ENCODE data around the gene TPP2.

TPP2 gene

GRCh38 chr13:102697929-102698648, 101.3 kb downstream of the TPP2 start:
- Histone ChIP-seq H3K9ac (ENCODE audit: low read depth, low read length) (no peak overlapping the region), H3K4me1 (ENCODE audit: control insufficient read depth, insufficient read depth, low read length) (no peaks in the 10 kb centered on the region), H3K27me3 (ENCODE audit: control insufficient read depth, insufficient read depth, low read length) (no peaks in the 10 kb centered on the region), H3K4me3 (ENCODE audit: low read depth, low read length) (no peak overlapping the region), H3K36me3 (ENCODE audit: control insufficient read depth, insufficient read depth, low read length) (no peaks in the 10 kb centered on the region), H3K9me3 (ENCODE audit: control insufficient read depth, insufficient read depth, low read length) (no peaks in the 10 kb centered on the region)

GRCh38 chr13:102698649-102698980, 101.8 kb downstream of the TPP2 start:
- Histone ChIP-seq H3K4me1 (ENCODE audit: control insufficient read depth, insufficient read depth, low read length) (no peaks in the 10 kb centered on the region), H3K4me3 (ENCODE audit: low read depth, low read length) (no peak overlapping the region), H3K27me3 (ENCODE audit: control insufficient read depth, insufficient read depth, low read length) (no peaks in the 10 kb centered on the region), H3K36me3 (ENCODE audit: control insufficient read depth, insufficient read depth, low read length) (no peaks in the 10 kb centered on the region), H3K9me3 (ENCODE audit: control insufficient read depth, insufficient read depth, low read length) (no peaks in the 10 kb centered on the region), H3K9ac (ENCODE audit: low read depth, low read length) (no peak overlapping the region)

- no peak overlapping the region for H3K9ac ChIP-seq (ENCODE audit: low read depth, low read length)
- H3K27me3 ChIP-seq (ENCODE audit: control insufficient read depth, insufficient read depth, low read length): no peaks in the 10 kb centered on the region
- no peak overlapping the region for H3K4me3 ChIP-seq (ENCODE audit: low read depth, low read length)
- H3K36me3 ChIP-seq (ENCODE audit: control insufficient read depth, insufficient read depth, low read length): no peaks in the 10 kb centered on the region
- no peaks in the 10 kb centered on the region for H3K9me3 ChIP-seq (ENCODE audit: control insufficient read depth, insufficient read depth, low read length)
- H3K4me1 ChIP-seq (ENCODE audit: control insufficient read depth, insufficient read depth, low read length): no peaks in the 10 kb centered on the region
These were observed 102.7 kb downstream of the TPP2 start for GRCh38 chr13:102699504-102699903.

- Histone ChIP-seq H3K4me1 (ENCODE audit: control insufficient read depth, insufficient read depth, low read length) (no peaks in the 10 kb centered on the region), H3K27me3 (ENCODE audit: control insufficient read depth, insufficient read depth, low read length) (no peaks in the 10 kb centered on the region), H3K36me3 (ENCODE audit: control insufficient read depth, insufficient read depth, low read length) (no peaks in the 10 kb centered on the region), H3K4me3 (ENCODE audit: low read depth, low read length) (no peak overlapping the region), H3K9me3 (ENCODE audit: control insufficient read depth, insufficient read depth, low read length) (no peaks in the 10 kb centered on the region), H3K9ac (ENCODE audit: low read depth, low read length) (no peak overlapping the region)
These were observed 103.6 kb downstream of the TPP2 start for GRCh38 chr13:102700088-102701031.

GRCh38 chr13:102701331-102701730, 104.5 kb downstream of the TPP2 start:
- Histone ChIP-seq H3K27me3 (ENCODE audit: control insufficient read depth, insufficient read depth, low read length) (no peaks in the 10 kb centered on the region), H3K9me3 (ENCODE audit: control insufficient read depth, insufficient read depth, low read length) (no peaks in the 10 kb centered on the region), H3K9ac (ENCODE audit: low read depth, low read length) (no peak overlapping the region), H3K4me1 (ENCODE audit: control insufficient read depth, insufficient read depth, low read length) (no peaks in the 10 kb centered on the region), H3K36me3 (ENCODE audit: control insufficient read depth, insufficient read depth, low read length) (no peaks in the 10 kb centered on the region), H3K4me3 (ENCODE audit: low read depth, low read length) (no peak overlapping the region)

GRCh38 chr13:102702965-102703725, 106.4 kb downstream of the TPP2 start:
- Histone ChIP-seq H3K4me3 (ENCODE audit: low read depth, low read length) (no peak overlapping the region), H3K9me3 (ENCODE audit: control insufficient read depth, insufficient read depth, low read length) (no peaks in the 10 kb centered on the region), H3K27me3 (ENCODE audit: control insufficient read depth, insufficient read depth, low read length) (no peaks in the 10 kb centered on the region), H3K4me1 (ENCODE audit: control insufficient read depth, insufficient read depth, low read length) (no peaks in the 10 kb centered on the region), H3K36me3 (ENCODE audit: control insufficient read depth, insufficient read depth, low read length) (no peaks in the 10 kb centered on the region), H3K9ac (ENCODE audit: low read depth, low read length) (no peak overlapping the region)

GRCh38 chr13:102703726-102704035, 106.9 kb downstream of the TPP2 start:
- no peaks in the 10 kb centered on the region for H3K9me3 ChIP-seq (ENCODE audit: control insufficient read depth, insufficient read depth, low read length)
- H3K9ac ChIP-seq (ENCODE audit: low read depth, low read length): no peak overlapping the region
- H3K4me1 ChIP-seq (ENCODE audit: control insufficient read depth, insufficient read depth, low read length): no peaks in the 10 kb centered on the region
- H3K36me3 ChIP-seq (ENCODE audit: control insufficient read depth, insufficient read depth, low read length): no peaks in the 10 kb centered on the region
- no peak overlapping the region for H3K4me3 ChIP-seq (ENCODE audit: low read depth, low read length)
- no peaks in the 10 kb centered on the region for H3K27me3 ChIP-seq (ENCODE audit: control insufficient read depth, insufficient read depth, low read length)

GRCh38 chr13:102704238-102705058, 107.7 kb downstream of the TPP2 start:
- Histone ChIP-seq H3K9me3 (ENCODE audit: control insufficient read depth, insufficient read depth, low read length) (no peaks in the 10 kb centered on the region), H3K9ac (ENCODE audit: low read depth, low read length) (no peak overlapping the region), H3K4me1 (ENCODE audit: control insufficient read depth, insufficient read depth, low read length) (no peaks in the 10 kb centered on the region), H3K27me3 (ENCODE audit: control insufficient read depth, insufficient read depth, low read length) (no peaks in the 10 kb centered on the region), H3K36me3 (ENCODE audit: control insufficient read depth, insufficient read depth, low read length) (no peaks in the 10 kb centered on the region), H3K4me3 (ENCODE audit: low read depth, low read length) (no peak overlapping the region)

- H3K4me3 ChIP-seq (ENCODE audit: low read depth, low read length): no peak overlapping the region
- no peaks in the 10 kb centered on the region for H3K9me3 ChIP-seq (ENCODE audit: control insufficient read depth, insufficient read depth, low read length)
- no peaks in the 10 kb centered on the region for H3K4me1 ChIP-seq (ENCODE audit: control insufficient read depth, insufficient read depth, low read length)
- no peaks in the 10 kb centered on the region for H3K36me3 ChIP-seq (ENCODE audit: control insufficient read depth, insufficient read depth, low read length)
- H3K9ac ChIP-seq (ENCODE audit: low read depth, low read length): no peak overlapping the region
- H3K27me3 ChIP-seq (ENCODE audit: control insufficient read depth, insufficient read depth, low read length): no peaks in the 10 kb centered on the region
These were observed 110.7 kb downstream of the TPP2 start for GRCh38 chr13:102707467-102707866.

GRCh38 chr13:102708211-102708610, 111.4 kb downstream of the TPP2 start:
- no peaks in the 10 kb centered on the region for H3K9me3 ChIP-seq (ENCODE audit: control insufficient read depth, insufficient read depth, low read length)
- H3K36me3 ChIP-seq (ENCODE audit: control insufficient read depth, insufficient read depth, low read length): no peaks in the 10 kb centered on the region
- H3K9ac ChIP-seq (ENCODE audit: low read depth, low read length): no peak overlapping the region
- H3K27me3 ChIP-seq (ENCODE audit: control insufficient read depth, insufficient read depth, low read length): no peaks in the 10 kb centered on the region
- H3K4me3 ChIP-seq (ENCODE audit: low read depth, low read length): no peak overlapping the region
- no peaks in the 10 kb centered on the region for H3K4me1 ChIP-seq (ENCODE audit: control insufficient read depth, insufficient read depth, low read length)

GRCh38 chr13:102708991-102709390, 112.2 kb downstream of the TPP2 start:
- H3K4me3 ChIP-seq (ENCODE audit: low read depth, low read length): no peak overlapping the region
- H3K27me3 ChIP-seq (ENCODE audit: control insufficient read depth, insufficient read depth, low read length): no peaks in the 10 kb centered on the region
- no peaks in the 10 kb centered on the region for H3K4me1 ChIP-seq (ENCODE audit: control insufficient read depth, insufficient read depth, low read length)
- no peaks in the 10 kb centered on the region for H3K36me3 ChIP-seq (ENCODE audit: control insufficient read depth, insufficient read depth, low read length)
- H3K9me3 ChIP-seq (ENCODE audit: control insufficient read depth, insufficient read depth, low read length): no peaks in the 10 kb centered on the region
- no peak overlapping the region for H3K9ac ChIP-seq (ENCODE audit: low read depth, low read length)

Data from iPS-15b (cell line).